ENCODE data around the gene AGT. TPM values are rescaled to one million over a fixed set of nuclear protein-coding genes. Genes with fewer than 3 reads are reported as not detected.

AGT gene
- total and polyA plus RNA-seq, 2 experiments from 2014 or later, result not detected

DNA sequence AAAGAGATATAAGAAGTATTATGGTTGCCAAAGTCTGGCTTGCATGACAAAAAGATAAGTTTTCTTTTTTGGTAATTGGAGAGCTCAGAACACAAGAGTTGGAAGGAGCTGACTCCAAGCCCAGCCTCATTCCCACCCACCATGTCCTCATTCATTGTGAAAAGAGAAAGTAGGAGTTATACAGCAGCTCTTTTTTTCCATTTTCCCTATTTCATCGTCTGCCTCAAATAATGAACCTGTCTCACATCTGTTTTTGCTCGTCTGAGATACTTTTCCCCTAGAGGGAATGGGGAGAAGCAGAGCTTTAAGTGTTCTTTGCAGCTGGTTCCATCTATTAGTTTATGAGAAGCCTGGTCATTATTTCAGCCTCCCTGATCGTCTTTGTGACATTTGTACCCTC, 34.7 kb downstream of the AGT start:
- no peak for TF ChIP-seq EZH2 (IDR thresholded peaks at IDR 0.05; ENCODE audit: insufficient read depth, poor library complexity, severe bottlenecking)
- TF ChIP-seq EZH2phosphoT487 (IDR thresholded peaks at IDR 0.05; ENCODE audit: insufficient read depth, low read depth), result no peak
- 49 to 53% methylated on average over 3 of the region's 3 CpGs for WGBS, 2 experiments (ENCODE audit: low coverage in 1 of 2, low lambda C conversion rate in 2 of 2, missing lambda C conversion rate in 2 of 2)
- Histone ChIP-seq H3K4me3 (no peak overlapping the region), H3K4me2 (ENCODE audit: unreplicated experiment) (no peak overlapping the region), H3F3A (ENCODE audit: insufficient read depth) (peaks cover 13% of the 10 kb centered on the region), H3K4me1 (ENCODE audit: insufficient read depth) (peaks cover 20% of the 10 kb centered on the region), H3K27ac (no peak overlapping the region), H3K9me2 (ENCODE audit: insufficient read depth) (no peaks in the 10 kb centered on the region), H3K79me2 (ENCODE audit: insufficient read depth) (no peaks in the 10 kb centered on the region), H4K20me1 (ENCODE audit: insufficient read depth) (no peaks in the 10 kb centered on the region), H3K27me3 (replicated peaks; ENCODE audit: insufficient read depth) (no peaks in the 10 kb centered on the region), H3K9ac (no peak overlapping the region), H2AFZ (no peak overlapping the region), H3K9me3 (ENCODE audit: low read depth) (no peaks in the 10 kb centered on the region), H3K36me3 (ENCODE audit: low read depth) (peaks cover 16% of the 10 kb centered on the region)
- no peak for DNase-seq
- in situ Hi-C loops (cut with MboI), result no loop called here

DNA sequence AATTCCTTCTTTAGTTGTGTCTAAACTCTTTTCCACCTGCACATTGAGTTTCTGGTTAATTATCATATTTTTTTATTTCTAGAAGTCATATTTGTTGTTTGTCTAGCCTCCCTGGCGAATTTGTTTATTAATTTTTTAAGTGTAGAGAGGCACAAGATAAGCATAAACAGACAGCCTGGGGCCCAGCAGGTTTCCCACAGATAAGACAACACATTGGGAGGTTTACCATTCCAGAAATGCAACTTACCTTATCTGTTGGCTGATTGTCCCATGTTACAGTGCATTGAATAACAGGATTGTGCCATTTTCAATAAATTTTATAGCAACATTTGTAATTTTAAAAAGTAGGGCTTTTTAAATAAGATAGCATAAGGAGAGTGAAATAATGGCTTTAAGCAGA, 36.7 kb downstream of the AGT start:
- H3K79me2 ChIP-seq (ENCODE audit: insufficient read depth), result no peaks in the 10 kb centered on the region

DNA sequence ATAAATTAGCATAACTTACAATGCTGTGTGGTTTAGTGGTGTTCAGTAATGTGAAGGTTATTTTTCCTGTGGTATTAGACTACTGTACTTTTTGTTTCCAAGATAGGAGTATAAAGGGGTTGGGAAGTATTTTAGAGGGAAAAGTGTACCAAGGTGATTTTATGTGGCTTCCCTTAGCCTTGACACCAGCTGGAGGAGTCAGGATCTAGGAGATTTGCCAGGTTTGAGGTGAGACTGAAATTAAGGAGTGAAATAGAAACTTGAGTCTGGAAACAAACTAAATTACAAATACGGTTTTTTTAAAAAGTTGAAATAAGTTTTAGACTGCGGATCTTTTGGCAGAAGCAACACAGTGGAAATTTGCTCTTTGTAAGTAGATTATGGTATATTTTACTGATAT, 39.3 kb downstream of the AGT start:
- H3K27me3 ChIP-seq (replicated peaks; ENCODE audit: insufficient read depth), result no peaks in the 10 kb centered on the region
- H3K9me2 ChIP-seq (ENCODE audit: insufficient read depth), result no peaks in the 10 kb centered on the region
- no peaks in the 10 kb centered on the region for H3K9me3 ChIP-seq (ENCODE audit: low read depth)
- TF ChIP-seq EZH2 (IDR thresholded peaks at IDR 0.05; ENCODE audit: insufficient read depth, poor library complexity, severe bottlenecking) (no peak), EZH2phosphoT487 (IDR thresholded peaks at IDR 0.05; ENCODE audit: insufficient read depth, low read depth) (no peak)
- in situ Hi-C loops (cut with MboI), result no loop called here
- WGBS, 2 experiments (ENCODE audit: low coverage in 1 of 2, low lambda C conversion rate in 2 of 2, missing lambda C conversion rate in 2 of 2), result 95 to 99% methylated on average over 2 of the region's 2 CpGs
- no peak overlapping the region for H3K9ac ChIP-seq
- H3K36me3 ChIP-seq (ENCODE audit: low read depth), result peaks cover 23% of the 10 kb centered on the region
- H3K79me2 ChIP-seq (ENCODE audit: insufficient read depth), result no peaks in the 10 kb centered on the region
- no peaks in the 10 kb centered on the region for H3F3A ChIP-seq (ENCODE audit: insufficient read depth)
- H2AFZ ChIP-seq, result no peak overlapping the region
- H4K20me1 ChIP-seq (ENCODE audit: insufficient read depth), result no peaks in the 10 kb centered on the region
- no peak overlapping the region for H3K4me2 ChIP-seq (ENCODE audit: unreplicated experiment)
- no peak overlapping the region for H3K27ac ChIP-seq
- no peak overlapping the region for H3K4me3 ChIP-seq
- H3K4me1 ChIP-seq (ENCODE audit: insufficient read depth), result no peaks in the 10 kb centered on the region
- DNase-seq, result no peak

More for the DNA sequence above, 36.7 kb downstream of the AGT start:
- Histone ChIP-seq H3K36me3 (ENCODE audit: low read depth) (peaks cover 23% of the 10 kb centered on the region), H3K9me2 (ENCODE audit: insufficient read depth) (no peaks in the 10 kb centered on the region), H3F3A (ENCODE audit: insufficient read depth) (peaks cover 6% of the 10 kb centered on the region), H3K4me3 (no peak overlapping the region), H3K27ac (no peak overlapping the region), H4K20me1 (ENCODE audit: insufficient read depth) (no peaks in the 10 kb centered on the region), H3K27me3 (replicated peaks; ENCODE audit: insufficient read depth) (no peaks in the 10 kb centered on the region), H3K9me3 (ENCODE audit: low read depth) (no peaks in the 10 kb centered on the region), H3K9ac (no peak overlapping the region), H3K4me2 (ENCODE audit: unreplicated experiment) (no peak overlapping the region), H2AFZ (no peak overlapping the region), H3K4me1 (ENCODE audit: insufficient read depth) (peaks cover 10% of the 10 kb centered on the region)
- DNase-seq, result no peak
- TF ChIP-seq EZH2 (IDR thresholded peaks at IDR 0.05; ENCODE audit: insufficient read depth, poor library complexity, severe bottlenecking) (no peak), EZH2phosphoT487 (IDR thresholded peaks at IDR 0.05; ENCODE audit: insufficient read depth, low read depth) (no peak)
- in situ Hi-C loops (cut with MboI), result no loop called here
- 87 to 95% methylated on average over 1 of the region's 1 CpG for WGBS, 2 experiments (ENCODE audit: low coverage in 1 of 2, low lambda C conversion rate in 2 of 2, missing lambda C conversion rate in 2 of 2)

DNA sequence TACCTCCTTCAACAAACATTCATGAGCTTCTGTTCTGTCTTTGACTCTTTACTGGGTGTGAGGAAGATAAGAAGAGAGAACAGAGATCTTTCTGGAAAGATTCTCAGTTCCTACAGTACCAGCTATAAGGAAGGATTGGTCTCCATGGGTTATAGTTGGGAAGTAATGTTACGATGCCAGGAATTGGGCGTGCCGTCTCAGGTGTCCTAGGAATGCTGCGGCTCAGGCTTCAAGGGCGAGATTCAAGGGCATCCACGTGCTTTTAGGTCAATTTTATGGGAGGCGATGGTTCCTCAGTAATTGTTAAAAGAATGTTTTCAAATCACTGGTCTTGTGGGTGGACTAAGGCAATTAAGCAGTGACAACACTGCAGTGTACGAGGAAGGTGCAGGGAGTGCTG, 44.4 kb downstream of the AGT start:
- H4K20me1 ChIP-seq (ENCODE audit: insufficient read depth), result no peaks in the 10 kb centered on the region
- H3K4me1 ChIP-seq (ENCODE audit: insufficient read depth), result no peaks in the 10 kb centered on the region
- DNase-seq, result no peak
- H3K27ac ChIP-seq, result no peak overlapping the region
- peaks cover 31% of the 10 kb centered on the region for H3K36me3 ChIP-seq (ENCODE audit: low read depth)
- 89 to 95% methylated on average over 8 of the region's 8 CpGs for WGBS, 2 experiments (ENCODE audit: low coverage in 1 of 2, low lambda C conversion rate in 2 of 2, missing lambda C conversion rate in 2 of 2)
- H3K79me2 ChIP-seq (ENCODE audit: insufficient read depth), result no peaks in the 10 kb centered on the region
- H2AFZ ChIP-seq, result no peak overlapping the region
- TF ChIP-seq EZH2phosphoT487 (IDR thresholded peaks at IDR 0.05; ENCODE audit: insufficient read depth, low read depth) (no peak), EZH2 (IDR thresholded peaks at IDR 0.05; ENCODE audit: insufficient read depth, poor library complexity, severe bottlenecking) (no peak)
- H3F3A ChIP-seq (ENCODE audit: insufficient read depth), result no peaks in the 10 kb centered on the region
- no peaks in the 10 kb centered on the region for H3K27me3 ChIP-seq (replicated peaks; ENCODE audit: insufficient read depth)
- H3K9me3 ChIP-seq (ENCODE audit: low read depth), result no peaks in the 10 kb centered on the region
- no peaks in the 10 kb centered on the region for H3K9me2 ChIP-seq (ENCODE audit: insufficient read depth)
- H3K4me2 ChIP-seq (ENCODE audit: unreplicated experiment), result no peak overlapping the region
- H3K9ac ChIP-seq, result no peak overlapping the region
- H3K4me3 ChIP-seq, result no peak overlapping the region
- in situ Hi-C loops (cut with MboI), result no loop called here

DNA sequence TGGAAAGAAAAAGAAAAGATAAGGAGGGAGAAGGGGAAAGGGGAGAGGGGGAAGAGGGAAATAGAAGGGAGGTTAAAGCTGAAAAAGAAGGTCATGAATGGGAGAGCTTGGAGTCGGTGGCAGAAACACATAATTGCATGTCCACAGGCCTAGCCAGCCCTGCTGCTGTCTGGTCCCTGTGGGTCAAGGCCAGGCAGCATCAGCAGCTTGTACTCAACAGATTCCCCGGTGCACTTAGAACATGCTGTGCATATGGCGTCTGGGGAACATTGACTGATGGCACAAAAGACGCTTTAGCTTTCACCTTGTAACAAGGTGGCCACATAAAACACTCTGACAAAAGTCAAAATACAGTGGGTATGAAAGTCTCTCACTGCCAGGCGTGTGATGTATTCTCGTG, 45.7 kb downstream of the AGT start:
- Histone ChIP-seq H3K79me2 (ENCODE audit: insufficient read depth) (no peaks in the 10 kb centered on the region), H2AFZ (no peak overlapping the region), H3K4me2 (ENCODE audit: unreplicated experiment) (no peak overlapping the region), H3F3A (ENCODE audit: insufficient read depth) (no peaks in the 10 kb centered on the region), H4K20me1 (ENCODE audit: insufficient read depth) (no peaks in the 10 kb centered on the region), H3K9ac (no peak overlapping the region), H3K27ac (no peak overlapping the region), H3K4me3 (no peak overlapping the region), H3K36me3 (ENCODE audit: low read depth) (peaks cover 24% of the 10 kb centered on the region), H3K27me3 (replicated peaks; ENCODE audit: insufficient read depth) (no peaks in the 10 kb centered on the region), H3K9me2 (ENCODE audit: insufficient read depth) (no peaks in the 10 kb centered on the region), H3K4me1 (ENCODE audit: insufficient read depth) (no peaks in the 10 kb centered on the region), H3K9me3 (ENCODE audit: low read depth) (no peaks in the 10 kb centered on the region)
- no peak for DNase-seq
- TF ChIP-seq EZH2phosphoT487 (IDR thresholded peaks at IDR 0.05; ENCODE audit: insufficient read depth, low read depth) (no peak), EZH2 (IDR thresholded peaks at IDR 0.05; ENCODE audit: insufficient read depth, poor library complexity, severe bottlenecking) (no peak)
- in situ Hi-C loops (cut with MboI), result no loop called here
- WGBS, 2 experiments (ENCODE audit: low coverage in 1 of 2, low lambda C conversion rate in 2 of 2, missing lambda C conversion rate in 2 of 2), result 99% methylated on average over 6 of the region's 6 CpGs
